DOHH2 (cell line): ENCODE results near the gene CSMD2.

Experiments used
- CTCF ChIP-seq: fragments of 200-600 bp; sonication (generic); IDR thresholded peaks from one replicate; pipeline ENCODE4 v1.5.1; 2014; ENCODE audit warnings: antibody characterized with exemption, mild to moderate bottlenecking, low read depth, low read length; ENCODE audit not compliant: poor library complexity, severe bottlenecking
- EZH2phosphoT487 ChIP-seq: fragments of 200-600 bp; sonication (generic); IDR thresholded peaks from 2 replicates; pipeline ENCODE4 v1.6.1; 2017; ENCODE audit warnings: borderline replicate concordance, mild to moderate bottlenecking, antibody characterized with exemption, low read length, moderate library complexity, mixed read lengths

GRCh38 chr1:33609739-33610138 is 555.3 kb downstream of the CSMD2 start:
- TF ChIP-seq CTCF (no peak), EZH2phosphoT487 (no peak)
